Esophagus muscularis mucosa (tissue), 4 donors: ENCODE results near the gene NTN5.

Experiments used
- EP300 ChIP-seq: sonication (generic); formaldehyde crosslinking; IDR thresholded peaks from one replicate; pipeline ENCODE4 v1.6.1; 2017; ENCODE audit warnings: antibody characterized with exemption
- POLR2A ChIP-seq: fragments of 450-650 bp; IDR thresholded peaks from one replicate; pipeline ENCODE4 v1.6.1; 2017; ENCODE audit warnings: antibody characterized with exemption, moderate library complexity, mild to moderate bottlenecking, low read depth
- POLR2AphosphoS5 ChIP-seq, 2 donors: sonication (generic); formaldehyde crosslinking; IDR thresholded peaks; one replicate each; pipeline ENCODE4 v1.6.1; 2017; ENCODE audit warnings: antibody characterized with exemption in 2 of 2
- TF ChIP-seq, protein P1 (sequence below), 3 experiments: fragments of 200-600 bp in 2 of 3; fragments of 450-650 bp in 1 of 3; sonication (generic) in 2 of 3; IDR thresholded peaks; one replicate each; pipeline ENCODE4 v1.5.1; 2017 to 2019; ENCODE audit warnings: antibody characterized with exemption in 3 of 3, mild to moderate bottlenecking in 2 of 3, moderate library complexity in 1 of 3

GRCh38 chr19:48674921-48675824, 2.4 kb upstream of the NTN5 start:
- TF ChIP-seq, protein P1, sequence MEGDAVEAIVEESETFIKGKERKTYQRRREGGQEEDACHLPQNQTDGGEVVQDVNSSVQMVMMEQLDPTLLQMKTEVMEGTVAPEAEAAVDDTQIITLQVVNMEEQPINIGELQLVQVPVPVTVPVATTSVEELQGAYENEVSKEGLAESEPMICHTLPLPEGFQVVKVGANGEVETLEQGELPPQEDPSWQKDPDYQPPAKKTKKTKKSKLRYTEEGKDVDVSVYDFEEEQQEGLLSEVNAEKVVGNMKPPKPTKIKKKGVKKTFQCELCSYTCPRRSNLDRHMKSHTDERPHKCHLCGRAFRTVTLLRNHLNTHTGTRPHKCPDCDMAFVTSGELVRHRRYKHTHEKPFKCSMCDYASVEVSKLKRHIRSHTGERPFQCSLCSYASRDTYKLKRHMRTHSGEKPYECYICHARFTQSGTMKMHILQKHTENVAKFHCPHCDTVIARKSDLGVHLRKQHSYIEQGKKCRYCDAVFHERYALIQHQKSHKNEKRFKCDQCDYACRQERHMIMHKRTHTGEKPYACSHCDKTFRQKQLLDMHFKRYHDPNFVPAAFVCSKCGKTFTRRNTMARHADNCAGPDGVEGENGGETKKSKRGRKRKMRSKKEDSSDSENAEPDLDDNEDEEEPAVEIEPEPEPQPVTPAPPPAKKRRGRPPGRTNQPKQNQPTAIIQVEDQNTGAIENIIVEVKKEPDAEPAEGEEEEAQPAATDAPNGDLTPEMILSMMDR (IDR thresholded peaks at IDR 0.05), result peak; percentile 85 to 94 (median 86)
- TF ChIP-seq POLR2A, result no peak
- peak in 1 of 2 donors; percentile 71 for TF ChIP-seq POLR2AphosphoS5 (IDR thresholded peaks at IDR 0.05)
- TF ChIP-seq EP300, result no peak
